Mucosa of descending colon (tissue), 3 donors: ENCODE data around the gene ZBTB47. TPM values are rescaled to one million over a fixed set of nuclear protein-coding genes. Genes with fewer than 3 reads are reported as not detected.

Experiments used
- ATAC-seq: fragments of 200-7000 bp; cut with Tn5 transposase; one replicate; pipeline ENCODE4 v1.9.1; 2020; ENCODE audit warnings: mild to moderate bottlenecking, moderate library complexity
- DNase-seq, 3 donors: peaks; one replicate each; pipeline ENCODE4 v3.0.0-alpha.2; 2020
- H3K36me3 ChIP-seq: fragments of 200-600 bp; one replicate; pipeline ENCODE4 v1.8.0; 2021; ENCODE audit warnings: low read depth, mild to moderate bottlenecking
- H3K4me1 ChIP-seq: fragments of 200-600 bp; one replicate; pipeline ENCODE4 v1.8.0; 2021; ENCODE audit warnings: low read depth, mild to moderate bottlenecking
- H3K4me3 ChIP-seq: fragments of 200-600 bp; one replicate; pipeline ENCODE4 v1.8.0; 2021; ENCODE audit warnings: mild to moderate bottlenecking
- H3K9me3 ChIP-seq: fragments of 200-600 bp; one replicate; pipeline ENCODE4 v1.8.0; 2021; ENCODE audit warnings: mild to moderate bottlenecking
- intact Hi-C, 2 donors: fragments of 100-400 bp; cut with DNase I in 1 of 2; cut with micrococcal nuclease in 1 of 2; formaldehyde crosslinking; loops; one replicate each; pipeline versions ENCODE4 v1.11.0 to v1.11.1; 2022; cut with DNase I, micrococcal nuclease
- total RNA-seq, 3 donors: library from RNA; stranded (reverse); fragmentation: NEBNext Ultra II Directional in 2 of 3; extraction: Animal tissue kit (Norgen Biotek cat#: 25700) in 2 of 3; gene quantifications; one replicate each; pipeline versions ENCODE4 v1.2.1 to v1.2.4, GENCODE V29; 2021 to 2023
- TF ChIP-seq, protein P1 (sequence below): fragments of 200-600 bp; IDR thresholded peaks from one replicate; pipeline ENCODE4 v1.8.0; 2022; ENCODE audit warnings: antibody characterized with exemption, mild to moderate bottlenecking
- donor health status: DM: no; HTN: no; CAD: no; lungs with moderate emphysema.
- donor health status: DM: no; HTN: no; CAD: no.
- donor health status: DM: no; HTN: yes; CAD: no.

ZBTB47 gene
- total RNA-seq, 3 donors from 2014 or later = 3.1 to 45.5 (median 12.4) TPM

- no peak overlapping the region for H3K4me3 ChIP-seq
- peak; percentile 87 for ATAC-seq
- no peaks in the 10 kb centered on the region for H3K9me3 ChIP-seq
- no peaks in the 10 kb centered on the region for H3K36me3 ChIP-seq
- intact Hi-C loops = loop anchor here in 1 of 2 donors (10.0 kb wide), 1 partner anchor 92 kb away; no protein-coding TSS in a partner anchor
- TF ChIP-seq, protein P1, sequence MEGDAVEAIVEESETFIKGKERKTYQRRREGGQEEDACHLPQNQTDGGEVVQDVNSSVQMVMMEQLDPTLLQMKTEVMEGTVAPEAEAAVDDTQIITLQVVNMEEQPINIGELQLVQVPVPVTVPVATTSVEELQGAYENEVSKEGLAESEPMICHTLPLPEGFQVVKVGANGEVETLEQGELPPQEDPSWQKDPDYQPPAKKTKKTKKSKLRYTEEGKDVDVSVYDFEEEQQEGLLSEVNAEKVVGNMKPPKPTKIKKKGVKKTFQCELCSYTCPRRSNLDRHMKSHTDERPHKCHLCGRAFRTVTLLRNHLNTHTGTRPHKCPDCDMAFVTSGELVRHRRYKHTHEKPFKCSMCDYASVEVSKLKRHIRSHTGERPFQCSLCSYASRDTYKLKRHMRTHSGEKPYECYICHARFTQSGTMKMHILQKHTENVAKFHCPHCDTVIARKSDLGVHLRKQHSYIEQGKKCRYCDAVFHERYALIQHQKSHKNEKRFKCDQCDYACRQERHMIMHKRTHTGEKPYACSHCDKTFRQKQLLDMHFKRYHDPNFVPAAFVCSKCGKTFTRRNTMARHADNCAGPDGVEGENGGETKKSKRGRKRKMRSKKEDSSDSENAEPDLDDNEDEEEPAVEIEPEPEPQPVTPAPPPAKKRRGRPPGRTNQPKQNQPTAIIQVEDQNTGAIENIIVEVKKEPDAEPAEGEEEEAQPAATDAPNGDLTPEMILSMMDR = no peak
- peaks cover 17% of the 10 kb centered on the region for H3K4me1 ChIP-seq
- peak; percentile 48 to 85 (median 63) for DNase-seq
Measured at GRCh38 chr3:42652611-42653302, 740 bp upstream of the ZBTB47 start.

- Histone ChIP-seq H3K36me3 (no peaks in the 10 kb centered on the region), H3K4me3 (no peak overlapping the region), H3K9me3 (no peaks in the 10 kb centered on the region), H3K4me1 (peaks cover 17% of the 10 kb centered on the region)
- ATAC-seq (peak; percentile 4), DNase-seq (no peak)
- TF ChIP-seq, protein P1 = no peak
- intact Hi-C loops = loop anchor here in 1 of 2 donors (10.0 kb wide), 1 partner anchor 92 kb away; no protein-coding TSS in a partner anchor
Measured at GRCh38 chr3:42653303-42653559, 266 bp upstream of the ZBTB47 start.

GRCh38 chr3:42654331-42655201 is 1.1 kb downstream of the ZBTB47 start:
- peak; percentile 35 to 75 (median 65) for DNase-seq
- Histone ChIP-seq H3K4me1 (peaks cover 17% of the 10 kb centered on the region), H3K4me3 (peak overlapping the region; percentile 32), H3K9me3 (no peaks in the 10 kb centered on the region), H3K36me3 (no peaks in the 10 kb centered on the region)
- peak; percentile 47 for ATAC-seq
- intact Hi-C loops = loop anchor here in 1 of 2 donors (10.0 kb wide), 1 partner anchor 90 kb away; no protein-coding TSS in a partner anchor
- TF ChIP-seq, protein P1 = no peak

- Histone ChIP-seq H3K9me3 (no peaks in the 10 kb centered on the region), H3K4me1 (peaks cover 17% of the 10 kb centered on the region), H3K36me3 (no peaks in the 10 kb centered on the region), H3K4me3 (no peak overlapping the region)
- DNase-seq (peak in 2 of 3 donors; percentile 26 to 61), ATAC-seq (no peak)
- TF ChIP-seq, protein P1 = no peak
- intact Hi-C loops = loop anchor here in 1 of 2 donors (10.0 kb wide), 1 partner anchor 89 kb away; no protein-coding TSS in a partner anchor
Measured at GRCh38 chr3:42655331-42655888, 1.9 kb downstream of the ZBTB47 start.

DNA sequence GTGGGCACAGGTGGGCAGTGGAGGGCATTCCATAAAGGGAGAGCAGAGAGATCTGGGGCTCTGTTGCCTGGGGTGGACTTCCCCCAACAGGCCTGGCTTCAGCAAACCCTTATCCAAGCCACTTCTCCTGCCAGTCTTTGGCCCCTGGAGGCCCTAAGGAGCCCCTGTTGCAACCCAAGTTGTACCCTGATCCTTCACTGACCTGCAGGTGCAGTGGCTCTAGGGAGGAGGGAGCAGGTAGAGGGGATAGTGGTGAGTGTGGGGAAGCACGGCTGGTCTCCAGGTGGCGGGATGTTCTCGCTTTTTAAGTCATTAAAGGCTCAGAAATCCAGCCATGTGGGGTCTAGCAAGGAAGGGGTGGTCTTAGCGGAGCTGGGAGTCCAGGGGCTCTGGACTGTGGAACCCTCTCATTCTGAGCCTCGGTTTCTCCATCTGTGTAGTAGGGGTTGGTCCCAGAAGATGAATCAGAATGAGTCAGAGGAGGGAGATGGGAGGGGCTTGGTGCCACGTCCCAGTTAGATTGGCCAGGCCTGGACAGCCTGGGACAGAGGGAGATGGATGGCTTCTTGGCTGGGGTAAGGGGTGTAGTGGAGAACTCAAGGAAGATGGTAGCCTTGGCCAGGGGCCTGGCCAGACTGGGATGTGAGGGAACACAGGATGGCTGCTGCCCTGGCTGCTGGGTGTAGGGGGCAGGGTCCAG is 2.6 kb downstream of the ZBTB47 start:
- TF ChIP-seq, protein P1 = no peak
- ATAC-seq (no peak), DNase-seq (no peak)
- no peaks in the 10 kb centered on the region for H3K36me3 ChIP-seq
- H3K4me1 ChIP-seq = peaks cover 17% of the 10 kb centered on the region
- no peaks in the 10 kb centered on the region for H3K9me3 ChIP-seq
- intact Hi-C loops = loop anchor here in 1 of 2 donors (10.0 kb wide), 1 partner anchor 89 kb away; no protein-coding TSS in a partner anchor
- H3K4me3 ChIP-seq = no peak overlapping the region
